ENCODE data around the gene ARID2.

Gene ARID2

DNA sequence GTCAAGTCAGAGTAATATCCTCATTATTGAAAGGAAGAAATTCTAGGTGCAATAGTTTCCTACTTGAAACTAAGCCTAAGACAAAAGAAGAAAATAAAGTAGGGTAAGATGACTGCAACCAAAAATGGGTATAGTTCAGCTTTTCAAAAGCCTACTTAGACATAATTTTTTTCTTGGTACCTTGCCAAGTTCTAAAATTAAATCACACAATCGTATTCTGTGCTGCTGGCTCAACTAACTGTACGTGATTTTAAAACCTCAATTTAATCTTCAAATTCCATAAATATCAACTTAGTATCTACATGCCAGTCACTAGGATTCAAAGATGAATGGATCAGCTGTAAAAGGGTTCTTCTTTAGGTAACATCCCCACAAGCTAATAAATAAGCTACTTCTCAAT, 204.0 kb downstream of the ARID2 start:
- H4K20me1 ChIP-seq (ENCODE audit: insufficient read depth) = no peaks in the 10 kb centered on the region
- H3K9ac ChIP-seq = no peak overlapping the region
- H3K36me3 ChIP-seq (ENCODE audit: insufficient read depth) = 0 out of 2 replicates have a peak, but pooled peaks cover 4% of the 10 kb centered on the region
- TF ChIP-seq, protein P1, sequence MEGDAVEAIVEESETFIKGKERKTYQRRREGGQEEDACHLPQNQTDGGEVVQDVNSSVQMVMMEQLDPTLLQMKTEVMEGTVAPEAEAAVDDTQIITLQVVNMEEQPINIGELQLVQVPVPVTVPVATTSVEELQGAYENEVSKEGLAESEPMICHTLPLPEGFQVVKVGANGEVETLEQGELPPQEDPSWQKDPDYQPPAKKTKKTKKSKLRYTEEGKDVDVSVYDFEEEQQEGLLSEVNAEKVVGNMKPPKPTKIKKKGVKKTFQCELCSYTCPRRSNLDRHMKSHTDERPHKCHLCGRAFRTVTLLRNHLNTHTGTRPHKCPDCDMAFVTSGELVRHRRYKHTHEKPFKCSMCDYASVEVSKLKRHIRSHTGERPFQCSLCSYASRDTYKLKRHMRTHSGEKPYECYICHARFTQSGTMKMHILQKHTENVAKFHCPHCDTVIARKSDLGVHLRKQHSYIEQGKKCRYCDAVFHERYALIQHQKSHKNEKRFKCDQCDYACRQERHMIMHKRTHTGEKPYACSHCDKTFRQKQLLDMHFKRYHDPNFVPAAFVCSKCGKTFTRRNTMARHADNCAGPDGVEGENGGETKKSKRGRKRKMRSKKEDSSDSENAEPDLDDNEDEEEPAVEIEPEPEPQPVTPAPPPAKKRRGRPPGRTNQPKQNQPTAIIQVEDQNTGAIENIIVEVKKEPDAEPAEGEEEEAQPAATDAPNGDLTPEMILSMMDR (conservative IDR thresholded peaks at IDR 0.05; ENCODE audit: low read depth, low read length) = no peak
- H2AFZ ChIP-seq (ENCODE audit: low read depth) = no peak overlapping the region
- no peaks in the 10 kb centered on the region; the same call in 1 of the 2 replicates for H3K27me3 ChIP-seq (ENCODE audit: insufficient read depth, low read depth)
- H3K79me2 ChIP-seq (ENCODE audit: insufficient read depth, low read depth) = no peaks in the 10 kb centered on the region
- H3K27ac ChIP-seq = no peak overlapping the region
- H3K4me2 ChIP-seq = no peak overlapping the region
- no peak overlapping the region for H3K4me3 ChIP-seq (IDR thresholded peaks at IDR 0.05; ENCODE audit: insufficient read depth, low read depth, low read length)
- H3K4me1 ChIP-seq (ENCODE audit: low read depth, poor library complexity, severe bottlenecking) = no peaks in the 10 kb centered on the region

DNA sequence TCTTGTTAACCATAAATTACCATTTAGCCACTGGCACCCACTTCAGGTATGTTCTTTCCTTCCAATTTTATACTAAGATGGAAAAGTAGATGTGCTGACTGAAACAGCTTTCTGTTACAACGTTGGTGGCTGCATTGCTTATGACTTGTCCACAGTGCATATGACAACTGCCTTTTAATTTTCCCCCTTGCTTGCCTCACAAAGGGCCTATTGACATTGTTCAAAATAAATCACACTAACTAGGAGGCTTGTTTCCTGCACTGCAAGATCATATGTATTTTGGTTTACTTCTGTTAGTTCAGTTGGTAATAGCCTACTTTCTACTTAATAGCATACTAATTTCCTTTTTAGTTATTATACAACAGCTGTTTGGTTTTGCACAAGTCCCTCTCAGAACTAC, 205.4 kb downstream of the ARID2 start:
- TF ChIP-seq, protein P1 (conservative IDR thresholded peaks at IDR 0.05; ENCODE audit: low read depth, low read length) = no peak
- H3K36me3 ChIP-seq (ENCODE audit: insufficient read depth) = 0 out of 2 replicates have a peak, but pooled peaks cover 4% of the 10 kb centered on the region
- no peaks in the 10 kb centered on the region for H4K20me1 ChIP-seq (ENCODE audit: insufficient read depth)
- H3K4me3 ChIP-seq (IDR thresholded peaks at IDR 0.05; ENCODE audit: insufficient read depth, low read depth, low read length) = no peak overlapping the region
- no peak overlapping the region for H3K4me2 ChIP-seq
- no peaks in the 10 kb centered on the region for H3K4me1 ChIP-seq (ENCODE audit: low read depth, poor library complexity, severe bottlenecking)
- H3K27ac ChIP-seq = no peak overlapping the region
- H3K27me3 ChIP-seq (ENCODE audit: insufficient read depth, low read depth) = no peaks in the 10 kb centered on the region; the same call in 1 of the 2 replicates
- H3K9ac ChIP-seq = no peak overlapping the region
- no peak overlapping the region for H2AFZ ChIP-seq (ENCODE audit: low read depth)
- no peaks in the 10 kb centered on the region for H3K79me2 ChIP-seq (ENCODE audit: insufficient read depth, low read depth)

DNA sequence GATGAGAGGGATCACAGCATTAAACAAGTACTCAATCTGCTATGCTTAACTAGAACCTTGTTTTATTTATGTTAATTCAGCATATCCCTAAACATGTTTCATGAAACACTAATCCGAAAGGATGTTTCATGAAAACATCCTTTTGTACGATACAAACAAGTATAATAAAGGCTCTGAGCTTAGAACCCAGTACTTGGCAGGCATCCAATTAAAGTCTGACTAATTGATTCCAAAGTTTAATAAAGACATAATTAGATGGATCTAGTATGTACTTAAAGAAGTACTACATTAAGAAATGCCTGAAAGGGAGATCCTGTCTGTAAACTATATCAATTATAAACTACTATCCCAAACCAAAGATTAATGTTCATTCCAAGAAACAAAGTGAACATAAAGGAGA, 209.1 kb downstream of the ARID2 start:
- Histone ChIP-seq H3K4me2 (no peak overlapping the region), H3K79me2 (ENCODE audit: insufficient read depth, low read depth) (no peaks in the 10 kb centered on the region), H3K36me3 (ENCODE audit: insufficient read depth) (0 out of 2 replicates have a peak, but pooled peaks cover 4% of the 10 kb centered on the region), H3K4me3 (IDR thresholded peaks at IDR 0.05; ENCODE audit: insufficient read depth, low read depth, low read length) (no peak overlapping the region), H4K20me1 (ENCODE audit: insufficient read depth) (no peaks in the 10 kb centered on the region), H2AFZ (ENCODE audit: low read depth) (no peak overlapping the region), H3K27ac (no peak overlapping the region), H3K9ac (no peak overlapping the region), H3K27me3 (ENCODE audit: insufficient read depth, low read depth) (no peaks in the 10 kb centered on the region), H3K4me1 (ENCODE audit: low read depth, poor library complexity, severe bottlenecking) (no peaks in the 10 kb centered on the region)
- TF ChIP-seq, protein P1 (conservative IDR thresholded peaks at IDR 0.05; ENCODE audit: low read depth, low read length) = no peak

DNA sequence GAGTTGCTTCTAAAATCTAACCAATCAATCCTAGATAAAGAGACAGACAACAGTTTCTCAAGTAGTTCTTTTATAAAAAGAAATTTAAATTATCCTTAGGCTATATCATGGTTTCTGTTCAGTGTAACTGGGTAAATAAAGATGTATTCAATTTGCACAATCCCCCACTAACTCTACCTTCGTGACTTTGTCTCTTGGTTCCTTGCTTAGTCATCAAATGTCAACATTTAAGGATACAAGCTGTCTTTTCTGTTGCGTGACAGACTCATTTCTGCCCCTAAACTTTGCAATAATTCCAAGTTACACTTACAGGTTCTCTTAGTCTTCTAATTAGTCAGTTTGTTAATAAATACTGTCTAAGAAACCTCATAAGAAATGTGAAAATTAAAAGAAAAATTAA, 210.3 kb downstream of the ARID2 start:
- H3K27ac ChIP-seq = no peak overlapping the region
- TF ChIP-seq, protein P1 (conservative IDR thresholded peaks at IDR 0.05; ENCODE audit: low read depth, low read length) = no peak
- H3K4me2 ChIP-seq = no peak overlapping the region
- H3K79me2 ChIP-seq (ENCODE audit: insufficient read depth, low read depth) = no peaks in the 10 kb centered on the region
- no peaks in the 10 kb centered on the region for H3K36me3 ChIP-seq (ENCODE audit: insufficient read depth)
- no peak overlapping the region for H2AFZ ChIP-seq (ENCODE audit: low read depth)
- H4K20me1 ChIP-seq (ENCODE audit: insufficient read depth) = no peaks in the 10 kb centered on the region
- no peaks in the 10 kb centered on the region for H3K4me1 ChIP-seq (ENCODE audit: low read depth, poor library complexity, severe bottlenecking)
- no peaks in the 10 kb centered on the region for H3K27me3 ChIP-seq (ENCODE audit: insufficient read depth, low read depth)
- no peak overlapping the region for H3K9ac ChIP-seq
- no peak overlapping the region for H3K4me3 ChIP-seq (IDR thresholded peaks at IDR 0.05; ENCODE audit: insufficient read depth, low read depth, low read length)

All from KMS-11 (cell line).